ENCODE results near the gene SLC6A13.

DNA sequence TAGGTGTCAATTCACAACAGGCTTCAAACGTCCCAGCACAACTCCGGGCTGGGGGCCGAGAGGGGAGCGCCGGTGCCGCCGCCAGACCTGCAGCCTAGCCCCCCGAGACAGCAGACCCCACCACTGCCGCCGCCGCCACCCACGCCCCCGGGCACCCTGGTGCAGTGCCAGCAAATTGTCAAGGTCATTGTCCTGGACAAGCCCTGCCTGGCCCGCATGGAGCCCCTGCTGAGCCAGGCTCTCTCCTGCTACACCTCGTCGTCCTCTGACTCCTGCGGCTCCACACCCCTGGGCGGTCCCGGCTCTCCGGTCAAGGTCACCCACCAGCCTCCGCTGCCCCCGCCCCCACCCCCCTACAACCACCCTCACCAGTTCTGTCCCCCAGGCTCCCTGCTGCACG, 88.0 kb downstream of the SLC6A13 start:
- TF ChIP-seq, protein P1, sequence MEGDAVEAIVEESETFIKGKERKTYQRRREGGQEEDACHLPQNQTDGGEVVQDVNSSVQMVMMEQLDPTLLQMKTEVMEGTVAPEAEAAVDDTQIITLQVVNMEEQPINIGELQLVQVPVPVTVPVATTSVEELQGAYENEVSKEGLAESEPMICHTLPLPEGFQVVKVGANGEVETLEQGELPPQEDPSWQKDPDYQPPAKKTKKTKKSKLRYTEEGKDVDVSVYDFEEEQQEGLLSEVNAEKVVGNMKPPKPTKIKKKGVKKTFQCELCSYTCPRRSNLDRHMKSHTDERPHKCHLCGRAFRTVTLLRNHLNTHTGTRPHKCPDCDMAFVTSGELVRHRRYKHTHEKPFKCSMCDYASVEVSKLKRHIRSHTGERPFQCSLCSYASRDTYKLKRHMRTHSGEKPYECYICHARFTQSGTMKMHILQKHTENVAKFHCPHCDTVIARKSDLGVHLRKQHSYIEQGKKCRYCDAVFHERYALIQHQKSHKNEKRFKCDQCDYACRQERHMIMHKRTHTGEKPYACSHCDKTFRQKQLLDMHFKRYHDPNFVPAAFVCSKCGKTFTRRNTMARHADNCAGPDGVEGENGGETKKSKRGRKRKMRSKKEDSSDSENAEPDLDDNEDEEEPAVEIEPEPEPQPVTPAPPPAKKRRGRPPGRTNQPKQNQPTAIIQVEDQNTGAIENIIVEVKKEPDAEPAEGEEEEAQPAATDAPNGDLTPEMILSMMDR (IDR thresholded peaks at IDR 0.05): no peak
- no peak for TF ChIP-seq POLR2A (IDR thresholded peaks at IDR 0.05)

All from uterus (tissue), 2 donors.